HepG2 (cell line): ENCODE measurements around the gene GPR137. TPM values are rescaled to one million over a fixed set of nuclear protein-coding genes. Genes with fewer than 3 reads are reported as not detected.

Source experiments
- BCL6 ChIP-seq: IDR thresholded peaks from 2 replicates; pipeline ENCODE4 v1.6.1; 2016; ENCODE audit warnings: missing genetic modification reagents, missing compliant biosample characterization
- DRAP1 ChIP-seq: IDR thresholded peaks from 2 replicates; pipeline ENCODE4 v1.6.1; 2016; ENCODE audit warnings: missing genetic modification reagents, missing compliant biosample characterization
- E2F1 ChIP-seq: sonication (generic); formaldehyde crosslinking; IDR thresholded peaks from 2 replicates; pipeline ENCODE4 v1.5.0; 2020; ENCODE audit warnings: missing genetic modification reagents
- FOXO1 ChIP-seq: sonication (generic); formaldehyde crosslinking; IDR thresholded peaks from 2 replicates; pipeline ENCODE4 v1.4.0; 2020; ENCODE audit warnings: missing genetic modification reagents
- GABPB1 ChIP-seq: IDR thresholded peaks from 2 replicates; pipeline ENCODE4 v1.6.1; 2016; ENCODE audit warnings: mild to moderate bottlenecking, missing genetic modification reagents, moderate library complexity, missing compliant biosample characterization
- HIC2 ChIP-seq: sonication (generic); formaldehyde crosslinking; IDR thresholded peaks from 2 replicates; pipeline ENCODE4 v1.9.0; 2022; ENCODE audit warnings: low read depth, missing genetic modification reagents
- HOMEZ ChIP-seq: IDR thresholded peaks from 2 replicates; pipeline ENCODE4 v1.6.1; 2016; ENCODE audit warnings: low read depth
- IRX3 ChIP-seq: sonication (generic); formaldehyde crosslinking; IDR thresholded peaks from 2 replicates; pipeline ENCODE4 v1.8.1; 2023; ENCODE audit warnings: mild to moderate bottlenecking, low read depth, missing genetic modification reagents, borderline replicate concordance
- MED13 ChIP-seq: sonication (generic); formaldehyde crosslinking; IDR thresholded peaks from 2 replicates; pipeline ENCODE4 v1.5.0; 2020; ENCODE audit warnings: missing genetic modification reagents
- MEIS1 ChIP-seq: sonication (generic); formaldehyde crosslinking; IDR thresholded peaks from 2 replicates; pipeline ENCODE4 v1.9.0; 2021; ENCODE audit warnings: mild to moderate bottlenecking, missing genetic modification reagents, moderate library complexity, borderline replicate concordance
- NONO ChIP-seq, 2 experiments: fragments of 450-650 bp in 1 of 2; sonication (generic) in 1 of 2; formaldehyde crosslinking in 1 of 2; IDR thresholded peaks in 1 of 2; conservative IDR thresholded peaks in 1 of 2; 2 replicates each; pipeline versions ENCODE4 v1.6.1 to v1.8.0; 2017 to 2022; ENCODE audit warnings: mild to moderate bottlenecking in 1 of 2, missing genetic modification reagents in 1 of 2, moderate library complexity in 1 of 2
- RXRA ChIP-seq: sonication (generic); formaldehyde crosslinking; IDR thresholded peaks from 2 replicates; pipeline ENCODE4 v1.5.1; 2020; ENCODE audit warnings: missing genetic modification reagents
- STAT5B ChIP-seq: sonication (generic); formaldehyde crosslinking; IDR thresholded peaks from 2 replicates; pipeline ENCODE4 v1.4.0; 2020; ENCODE audit warnings: missing genetic modification reagents
- TBX2 ChIP-seq: sonication (generic); formaldehyde crosslinking; IDR thresholded peaks from 2 replicates; pipeline ENCODE4 v1.5.0; 2020; ENCODE audit warnings: missing genetic modification reagents, mild to moderate bottlenecking, borderline replicate concordance
- YEATS4 ChIP-seq: sonication (generic); formaldehyde crosslinking; IDR thresholded peaks from 2 replicates; pipeline ENCODE4 v1.4.0; 2020; ENCODE audit warnings: missing genetic modification reagents, borderline replicate concordance
- ZNF160 ChIP-seq: sonication (generic); formaldehyde crosslinking; IDR thresholded peaks from 2 replicates; pipeline ENCODE4 v1.8.0; 2022; ENCODE audit warnings: mild to moderate bottlenecking, inconsistent platforms, missing genetic modification reagents
- ZNF441 ChIP-seq: sonication (generic); formaldehyde crosslinking; IDR thresholded peaks from 2 replicates; pipeline ENCODE4 v1.7.0; 2021; ENCODE audit warnings: missing genetic modification reagents, borderline replicate concordance
- ZNF569 ChIP-seq: sonication (generic); formaldehyde crosslinking; IDR thresholded peaks from 2 replicates; pipeline ENCODE4 v1.5.0; 2020; ENCODE audit warnings: mild to moderate bottlenecking, missing genetic modification reagents, moderate library complexity, borderline replicate concordance
- polyA plus RNA-seq, 8 experiments: library from polyadenylated mRNA; depleted of rRNA in 3 of 8; stranded (reverse) in 7 of 8; unstranded in 1 of 8; fragments of >200 nt; fragmentation: Illumina TruSeq in 4 of 8; extraction: Trizol in 4 of 8; gene quantifications; 2 replicates each; pipeline versions ENCODE4 v1.2.1 to v1.2.3, GENCODE V29; 2011 to 2016; ENCODE audit warnings: low read depth in 4 of 8, missing spikeins in 1 of 8, mixed read lengths in 1 of 8; ENCODE audit not compliant: insufficient read depth in 1 of 8
- total RNA-seq, 5 experiments: library from RNA; depleted of rRNA; stranded (reverse); fragments of >200 nt; fragmentation: Illumina TruSeq; extraction: Trizol; gene quantifications; 2 replicates each; pipeline ENCODE4 v1.2.3, GENCODE V29; 2016; ENCODE audit warnings: low read depth in 1 of 5
- TF ChIP-seq, protein P1 (sequence below): sonication (generic); formaldehyde crosslinking; IDR thresholded peaks from 2 replicates; pipeline ENCODE4 v1.5.0; 2020; ENCODE audit warnings: mild to moderate bottlenecking, missing genetic modification reagents
- TF ChIP-seq, protein P2 (sequence below): sonication (generic); formaldehyde crosslinking; IDR thresholded peaks from 2 replicates; pipeline ENCODE4 v1.5.1; 2020; ENCODE audit warnings: missing genetic modification reagents, mild to moderate bottlenecking, borderline replicate concordance

The GPR137 gene
- total and polyA plus RNA-seq, 2 of the 13 experiments (the other 11 are each of a cell fraction or from before 2014, with no cell fraction given): 8.5 to 13.2 TPM

GRCh38 chr11:64240435-64241240 is 45.0 kb upstream of the GPR137 start, which contains the start of gene FKBP2 (continued):
- TF ChIP-seq, protein P1, sequence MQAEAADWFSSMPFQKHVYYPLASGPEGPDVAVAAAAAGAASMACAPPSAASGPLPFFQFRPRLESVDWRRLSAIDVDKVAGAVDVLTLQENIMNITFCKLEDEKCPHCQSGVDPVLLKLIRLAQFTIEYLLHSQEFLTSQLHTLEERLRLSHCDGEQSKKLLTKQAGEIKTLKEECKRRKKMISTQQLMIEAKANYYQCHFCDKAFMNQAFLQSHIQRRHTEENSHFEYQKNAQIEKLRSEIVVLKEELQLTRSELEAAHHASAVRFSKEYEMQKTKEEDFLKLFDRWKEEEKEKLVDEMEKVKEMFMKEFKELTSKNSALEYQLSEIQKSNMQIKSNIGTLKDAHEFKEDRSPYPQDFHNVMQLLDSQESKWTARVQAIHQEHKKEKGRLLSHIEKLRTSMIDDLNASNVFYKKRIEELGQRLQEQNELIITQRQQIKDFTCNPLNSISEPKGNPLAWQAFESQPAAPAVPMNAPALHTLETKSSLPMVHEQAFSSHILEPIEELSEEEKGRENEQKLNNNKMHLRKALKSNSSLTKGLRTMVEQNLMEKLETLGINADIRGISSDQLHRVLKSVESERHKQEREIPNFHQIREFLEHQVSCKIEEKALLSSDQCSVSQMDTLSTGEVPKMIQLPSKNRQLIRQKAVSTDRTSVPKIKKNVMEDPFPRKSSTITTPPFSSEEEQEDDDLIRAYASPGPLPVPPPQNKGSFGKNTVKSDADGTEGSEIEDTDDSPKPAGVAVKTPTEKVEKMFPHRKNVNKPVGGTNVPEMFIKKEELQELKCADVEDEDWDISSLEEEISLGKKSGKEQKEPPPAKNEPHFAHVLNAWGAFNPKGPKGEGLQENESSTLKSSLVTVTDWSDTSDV: peak; percentile 38; the same call in 1 of the 2 replicates
- no peak; the same call in 1 of the 2 replicates for TF ChIP-seq FOXO1 (CRISPR knock-in tag)
- no peak for TF ChIP-seq HIC2
- no peak for TF ChIP-seq BCL6 (CRISPR knock-in tag)
- TF ChIP-seq ZNF160 (CRISPR knock-in tag): no peak; the same call in 1 of the 2 replicates
- TF ChIP-seq TBX2 (CRISPR knock-in tag): peak; percentile 67
- TF ChIP-seq, protein P2, sequence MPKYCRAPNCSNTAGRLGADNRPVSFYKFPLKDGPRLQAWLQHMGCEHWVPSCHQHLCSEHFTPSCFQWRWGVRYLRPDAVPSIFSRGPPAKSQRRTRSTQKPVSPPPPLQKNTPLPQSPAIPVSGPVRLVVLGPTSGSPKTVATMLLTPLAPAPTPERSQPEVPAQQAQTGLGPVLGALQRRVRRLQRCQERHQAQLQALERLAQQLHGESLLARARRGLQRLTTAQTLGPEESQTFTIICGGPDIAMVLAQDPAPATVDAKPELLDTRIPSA (CRISPR knock-in tag): peak; percentile 71; the same call in 1 of the 2 replicates
- no peak; the same call in 1 of the 2 replicates for TF ChIP-seq ZNF441
- no peak; the same call in 1 of the 2 replicates for TF ChIP-seq YEATS4
- no peak for TF ChIP-seq STAT5B (CRISPR knock-in tag)
- TF ChIP-seq ZNF569: no peak
- TF ChIP-seq MED13 (CRISPR knock-in tag): 0 out of 2 replicates have a peak, but pooled peaks have one; percentile 29
- TF ChIP-seq GABPB1 (CRISPR knock-in tag): peak; percentile 97
- no peak for TF ChIP-seq HOMEZ (CRISPR knock-in tag)
- TF ChIP-seq NONO (IDR thresholded peaks at IDR 0.05): no peak
- peak; percentile 66 for TF ChIP-seq NONO (CRISPR knock-in tag; conservative IDR thresholded peaks at IDR 0.05)
- TF ChIP-seq RXRA (CRISPR knock-in tag): peak; percentile 81
- peak; percentile 59; the same call in 1 of the 2 replicates for TF ChIP-seq E2F1 (CRISPR knock-in tag)
- no peak for TF ChIP-seq IRX3 (CRISPR knock-in tag)
- TF ChIP-seq DRAP1: peak; percentile 78; the same call in 1 of the 2 replicates
- no peak for TF ChIP-seq MEIS1
